Natural killer cell (primary cell): ENCODE results near the gene COL4A1. TPM values are rescaled to one million over a fixed set of nuclear protein-coding genes. Genes with fewer than 3 reads are reported as not detected.

ENCODE experiments used
- ATAC-seq, 3 donors: fragments of 150-1000 bp in 2 of 3; fragments of 200-7000 bp in 1 of 3; cut with Tn5 transposase; 1 replicate in 1 of 3; 2 replicates in 2 of 3; pipeline ENCODE4 v1.10.0; 2021; ENCODE audit warnings: mild to moderate bottlenecking in 2 of 3, moderate library complexity in 2 of 3
- DNase-seq, 2 donors: peaks; one replicate each; pipeline versions ENCODE4 v3.0.0 to v3.0.0-alpha.2; 2013 to 2021; ENCODE audit warnings: mixed read lengths in 1 of 2
- H3K27ac ChIP-seq: one replicate; pipeline ENCODE4 v1.5.1; 2013; ENCODE audit warnings: mild to moderate bottlenecking, low read length
- H3K27me3 ChIP-seq: one replicate; pipeline ENCODE4 v1.6.1; 2013; ENCODE audit warnings: low read length; ENCODE audit not compliant: control insufficient read depth, insufficient read depth
- H3K36me3 ChIP-seq: one replicate; pipeline ENCODE4 v1.6.1; 2013; ENCODE audit warnings: low read length; ENCODE audit not compliant: control insufficient read depth, insufficient read depth
- H3K4me1 ChIP-seq: one replicate; pipeline ENCODE4 v1.6.1; 2013; ENCODE audit warnings: low read length; ENCODE audit not compliant: control insufficient read depth, insufficient read depth
- H3K4me3 ChIP-seq: one replicate; pipeline ENCODE4 v1.5.1; 2013; ENCODE audit warnings: low read length
- H3K9me3 ChIP-seq: one replicate; pipeline ENCODE4 v1.6.1; 2013; ENCODE audit warnings: low read length; ENCODE audit not compliant: control insufficient read depth, insufficient read depth
- H3K27ac Mint-ChIP-seq, 2 donors: one replicate each; pipeline ENCODE4 v1.8.0; 2022; ENCODE audit warnings: mild to moderate bottlenecking in 2 of 2, mixed read lengths in 2 of 2, moderate library complexity in 1 of 2
- H3K27me3 Mint-ChIP-seq, 2 donors: one replicate each; pipeline ENCODE4 v1.8.0; 2022; ENCODE audit warnings: low read depth in 2 of 2, mixed read lengths in 2 of 2
- H3K36me3 Mint-ChIP-seq: one replicate; pipeline ENCODE4 v1.8.0; 2022; ENCODE audit warnings: mixed read lengths
- H3K4me1 Mint-ChIP-seq, 2 donors: one replicate each; pipeline ENCODE4 v1.8.0; 2022; ENCODE audit warnings: mixed read lengths in 2 of 2
- H3K4me3 Mint-ChIP-seq: one replicate; pipeline ENCODE4 v1.8.0; 2022; ENCODE audit warnings: mild to moderate bottlenecking, moderate library complexity, mixed read lengths
- H3K9me3 Mint-ChIP-seq, 2 donors: one replicate each; pipeline ENCODE4 v1.8.0; 2022; ENCODE audit warnings: mixed read lengths in 2 of 2
- WGBS: methylation state at CpG from one replicate; pipeline ENCODE4 v1.1.7; 2013; ENCODE audit warnings: missing lambda C conversion rate; ENCODE audit not compliant: insufficient coverage; 5-methylcytosine and 5-hydroxymethylcytosine counted together
- intact Hi-C: fragments of 100-400 bp; cut with micrococcal nuclease; formaldehyde crosslinking; loops from one replicate; pipeline ENCODE4 v1.14.2; 2022
- total RNA-seq, 4 donors: library from RNA; stranded (reverse); fragments of 120-200 nt in 1 of 4; gene quantifications; one replicate each; pipeline versions ENCODE4 v1.2.3 to v1.2.4, GENCODE V29; 2013 to 2022
- TF ChIP-seq, protein P1 (sequence below): fragments of 200-600 bp; IDR thresholded peaks from one replicate; pipeline ENCODE4 v1.8.0; 2022; ENCODE audit warnings: antibody characterized with exemption

The COL4A1 gene
- total RNA-seq, 3 donors from 2014 or later (not counting 1 experiment from before 2014, with no cell fraction given): not detected

DNA sequence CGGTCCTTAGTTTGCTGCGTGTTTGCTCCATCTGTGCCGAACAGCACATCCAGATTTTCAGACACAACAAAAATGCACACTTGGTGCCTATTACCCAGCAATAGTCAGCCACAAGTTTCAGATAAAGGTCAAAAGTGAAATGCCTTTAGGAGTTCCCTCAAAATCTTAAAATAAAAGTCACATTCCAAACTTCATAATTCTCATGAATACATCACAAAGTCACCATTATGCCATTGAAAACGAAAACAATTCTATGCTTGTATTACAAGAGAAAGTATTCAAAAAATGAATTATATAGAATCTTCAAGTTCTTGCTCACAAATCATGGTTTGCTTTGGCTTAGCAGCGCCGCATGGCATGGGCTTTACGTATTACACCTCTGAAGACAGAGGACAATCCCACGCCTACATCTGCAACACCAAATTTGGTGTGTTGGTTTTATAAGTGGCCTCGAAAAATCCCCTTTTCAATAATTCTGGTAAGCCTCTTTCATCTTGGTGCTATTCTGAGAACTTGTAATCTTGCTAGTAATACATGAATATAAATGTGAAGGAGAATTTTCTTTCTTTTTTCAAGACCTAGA is 26.6 kb downstream of the COL4A1 start:
- H3K4me3 Mint-ChIP-seq: no peak overlapping the region

DNA sequence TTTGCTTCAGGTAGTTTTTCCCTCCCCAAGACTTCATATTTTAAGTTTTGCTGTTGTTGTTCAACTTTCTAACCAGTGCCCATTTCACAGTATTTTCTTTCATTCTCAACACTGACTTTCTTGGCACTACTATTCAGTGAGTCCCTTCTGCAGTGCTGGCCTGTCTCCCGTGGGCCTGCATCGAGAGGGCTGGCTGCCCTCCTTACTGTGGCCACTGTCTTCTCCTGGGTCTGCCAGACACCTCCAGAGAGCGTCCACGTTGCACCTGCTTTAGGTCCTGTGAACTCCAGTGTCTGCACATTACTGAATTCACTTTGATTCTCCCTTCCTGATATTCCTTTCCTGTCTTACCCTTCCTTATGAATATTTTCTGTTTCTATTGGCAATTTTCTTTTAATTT is 27.3 kb downstream of the COL4A1 start:
- Histone ChIP-seq H3K9me3 (no peaks in the 10 kb centered on the region), H3K4me3 (no peak overlapping the region), H3K27ac (no peak overlapping the region), H3K4me1 (no peaks in the 10 kb centered on the region), H3K36me3 (no peaks in the 10 kb centered on the region), H3K27me3 (no peaks in the 10 kb centered on the region)
- Mint-ChIP-seq H3K27me3 (peaks cover 5 to 23% of the 10 kb centered on the region in 2 donors), H3K4me1 (no peaks in the 10 kb centered on the region), H3K9me3 (no peaks in the 10 kb centered on the region), H3K36me3 (no peaks in the 10 kb centered on the region), H3K27ac (no peak overlapping the region), H3K4me3 (no peak overlapping the region)
- no peak for DNase-seq
- TF ChIP-seq, protein P1, sequence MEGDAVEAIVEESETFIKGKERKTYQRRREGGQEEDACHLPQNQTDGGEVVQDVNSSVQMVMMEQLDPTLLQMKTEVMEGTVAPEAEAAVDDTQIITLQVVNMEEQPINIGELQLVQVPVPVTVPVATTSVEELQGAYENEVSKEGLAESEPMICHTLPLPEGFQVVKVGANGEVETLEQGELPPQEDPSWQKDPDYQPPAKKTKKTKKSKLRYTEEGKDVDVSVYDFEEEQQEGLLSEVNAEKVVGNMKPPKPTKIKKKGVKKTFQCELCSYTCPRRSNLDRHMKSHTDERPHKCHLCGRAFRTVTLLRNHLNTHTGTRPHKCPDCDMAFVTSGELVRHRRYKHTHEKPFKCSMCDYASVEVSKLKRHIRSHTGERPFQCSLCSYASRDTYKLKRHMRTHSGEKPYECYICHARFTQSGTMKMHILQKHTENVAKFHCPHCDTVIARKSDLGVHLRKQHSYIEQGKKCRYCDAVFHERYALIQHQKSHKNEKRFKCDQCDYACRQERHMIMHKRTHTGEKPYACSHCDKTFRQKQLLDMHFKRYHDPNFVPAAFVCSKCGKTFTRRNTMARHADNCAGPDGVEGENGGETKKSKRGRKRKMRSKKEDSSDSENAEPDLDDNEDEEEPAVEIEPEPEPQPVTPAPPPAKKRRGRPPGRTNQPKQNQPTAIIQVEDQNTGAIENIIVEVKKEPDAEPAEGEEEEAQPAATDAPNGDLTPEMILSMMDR: no peak
- 81% methylated on average over 4 of the region's 4 CpGs for WGBS
- ATAC-seq: no peak
- intact Hi-C loops: no loop called here

More for the DNA sequence above, 26.6 kb downstream of the COL4A1 start:
- H3K4me3 ChIP-seq: no peak overlapping the region
- no peaks in the 10 kb centered on the region for H3K4me1 ChIP-seq
- ATAC-seq (no peak), DNase-seq (no peak)
- intact Hi-C loops: no loop called here
- no peaks in the 10 kb centered on the region for H3K27me3 ChIP-seq
- H3K36me3 Mint-ChIP-seq: no peaks in the 10 kb centered on the region
- H3K27ac ChIP-seq: no peak overlapping the region
- no peaks in the 10 kb centered on the region for H3K9me3 Mint-ChIP-seq
- peaks cover 5 to 23% of the 10 kb centered on the region in 2 donors for H3K27me3 Mint-ChIP-seq
- H3K27ac Mint-ChIP-seq: no peak overlapping the region
- 81% methylated on average over 7 of the region's 9 CpGs for WGBS
- no peaks in the 10 kb centered on the region for H3K36me3 ChIP-seq
- TF ChIP-seq, protein P1: no peak
- H3K4me1 Mint-ChIP-seq: no peaks in the 10 kb centered on the region
- no peaks in the 10 kb centered on the region for H3K9me3 ChIP-seq

DNA sequence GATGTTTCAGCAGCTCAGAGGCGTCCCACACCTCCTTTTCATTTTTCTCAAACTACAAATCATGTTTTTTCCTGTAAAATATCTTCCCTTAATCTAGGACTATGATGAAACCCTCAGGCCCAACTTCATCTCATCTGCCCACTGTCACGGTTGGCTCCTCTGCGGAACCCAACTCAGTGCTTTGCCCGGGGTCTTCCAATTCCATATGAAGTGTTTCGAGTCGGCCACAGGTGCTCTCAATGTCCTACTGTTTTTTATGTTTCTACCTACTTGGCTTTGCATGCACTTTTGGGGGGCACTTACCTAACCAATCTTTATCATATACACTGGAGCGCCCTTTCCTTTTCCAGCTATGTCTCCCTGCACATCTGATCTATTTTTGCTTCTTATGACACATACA is 28.1 kb downstream of the COL4A1 start:
- no peak overlapping the region for H3K27ac ChIP-seq
- no peaks in the 10 kb centered on the region for H3K9me3 Mint-ChIP-seq
- no peak overlapping the region for H3K4me3 Mint-ChIP-seq
- no peak overlapping the region for H3K27ac Mint-ChIP-seq
- TF ChIP-seq, protein P1: no peak
- WGBS: 88% methylated on average over 7 of the region's 7 CpGs
- no peaks in the 10 kb centered on the region for H3K4me1 Mint-ChIP-seq
- H3K9me3 ChIP-seq: no peaks in the 10 kb centered on the region
- DNase-seq: no peak
- intact Hi-C loops: no loop called here
- H3K36me3 Mint-ChIP-seq: no peaks in the 10 kb centered on the region
- H3K4me3 ChIP-seq: no peak overlapping the region
- H3K36me3 ChIP-seq: no peaks in the 10 kb centered on the region
- no peaks in the 10 kb centered on the region for H3K27me3 ChIP-seq
- H3K4me1 ChIP-seq: no peaks in the 10 kb centered on the region
- ATAC-seq: no peak
- peaks cover 5 to 23% of the 10 kb centered on the region in 2 donors for H3K27me3 Mint-ChIP-seq
